GM23338 (cell line): Measurements from ENCODE around the gene ALOX15. TPM values are rescaled to one million over a fixed set of nuclear protein-coding genes. Genes with fewer than 3 reads are reported as not detected.

Experiments
- ATAC-seq: fragments of 200-7000 bp; cut with Tn5 transposase; 3 replicates; pipeline ENCODE4 v1.9.1; 2020
- DNase-seq: peaks from one replicate; pipeline ENCODE4 v3.0.0-alpha.2; 2015; ENCODE audit warnings: low spot score
- H2AFZ ChIP-seq: fragments of 200-600 bp; sonication (generic); 2 replicates; pipeline ENCODE4 v1.8.0; 2016; ENCODE audit warnings: antibody characterized with exemption, mild to moderate bottlenecking, moderate library complexity
- H3F3A ChIP-seq: fragments of 200-600 bp; sonication (generic); replicated peaks from 2 replicates; pipeline ENCODE4 v1.8.0; 2017; ENCODE audit warnings: antibody characterized with exemption, mixed run types, low read depth
- H3K27ac ChIP-seq: fragments of 200-600 bp; sonication (generic); 2 replicates; pipeline ENCODE4 v1.6.1; 2016; ENCODE audit warnings: low read depth
- H3K27me3 ChIP-seq: fragments of 200-600 bp; sonication (generic); 2 replicates; pipeline ENCODE4 v1.8.0; 2016; ENCODE audit warnings: mild to moderate bottlenecking, mixed run types, moderate library complexity; ENCODE audit not compliant: insufficient read depth
- H3K36me3 ChIP-seq: fragments of 200-600 bp; sonication (generic); 2 replicates; pipeline ENCODE4 v1.8.0; 2016; ENCODE audit warnings: mild to moderate bottlenecking; ENCODE audit not compliant: insufficient read depth
- H3K4me1 ChIP-seq: fragments of 200-600 bp; sonication (generic); 2 replicates; pipeline ENCODE4 v1.8.0; 2016; ENCODE audit warnings: mild to moderate bottlenecking, moderate library complexity; ENCODE audit not compliant: insufficient read depth
- H3K4me2 ChIP-seq: fragments of 200-600 bp; sonication (generic); 2 replicates; pipeline ENCODE4 v1.7.1; 2017; ENCODE audit warnings: mixed run types
- H3K4me3 ChIP-seq: fragments of 200-600 bp; sonication (generic); 2 replicates; pipeline ENCODE4 v1.6.1; 2016; ENCODE audit warnings: mixed run types
- H3K79me2 ChIP-seq: fragments of 200-600 bp; sonication (generic); replicated peaks from 2 replicates; pipeline ENCODE4 v1.8.0; 2017; ENCODE audit warnings: mild to moderate bottlenecking; ENCODE audit not compliant: insufficient read depth
- H3K9me2 ChIP-seq: fragments of 200-600 bp; sonication (generic); 2 replicates; pipeline ENCODE4 v1.8.0; 2017; ENCODE audit not compliant: insufficient read depth
- H4K20me1 ChIP-seq: fragments of 200-600 bp; sonication (generic); replicated peaks from 2 replicates; pipeline ENCODE4 v1.8.0; 2017; ENCODE audit warnings: mild to moderate bottlenecking; ENCODE audit not compliant: insufficient read depth
- H3K27ac Mint-ChIP-seq: 2 replicates; pipeline ENCODE4 v1.8.0; 2020; ENCODE audit warnings: inconsistent platforms, mild to moderate bottlenecking, moderate library complexity, mixed read lengths
- H3K27me3 Mint-ChIP-seq: 3 replicates; pipeline ENCODE4 v1.8.0; 2022; ENCODE audit warnings: low read depth, mild to moderate bottlenecking, moderate library complexity, mixed read lengths, inconsistent platforms; ENCODE audit not compliant: insufficient read depth, poor library complexity
- H3K36me3 Mint-ChIP-seq: 3 replicates; pipeline ENCODE4 v1.8.0; 2021; ENCODE audit warnings: low read depth, mild to moderate bottlenecking, inconsistent platforms, moderate library complexity, mixed read lengths
- H3K4me1 Mint-ChIP-seq: 3 replicates; pipeline ENCODE4 v1.8.0; 2020; ENCODE audit warnings: mild to moderate bottlenecking, inconsistent platforms, mixed read lengths
- H3K4me3 Mint-ChIP-seq: 3 replicates; pipeline ENCODE4 v1.8.0; 2021; ENCODE audit warnings: moderate library complexity, mild to moderate bottlenecking, inconsistent platforms, mixed read lengths
- H3K9me3 Mint-ChIP-seq: 3 replicates; pipeline ENCODE4 v1.8.0; 2020; ENCODE audit warnings: moderate library complexity, mild to moderate bottlenecking, inconsistent platforms, mixed read lengths
- CTCF ChIP-seq, 2 experiments: fragments of 200-600 bp in 1 of 2; sonication (generic) in 1 of 2; conservative IDR thresholded peaks; 2 replicates each; pipeline versions ENCODE4 v1.5.1 to v1.6.1; 2016 to 2017; ENCODE audit warnings: antibody characterized with exemption in 2 of 2, low read depth in 2 of 2, mild to moderate bottlenecking in 2 of 2, moderate library complexity in 1 of 2
- EZH2 ChIP-seq: fragments of 200-600 bp; sonication (generic); IDR thresholded peaks from one replicate; pipeline ENCODE4 v1.8.0; 2017; ENCODE audit warnings: antibody characterized with exemption, mild to moderate bottlenecking, low read depth; ENCODE audit not compliant: unreplicated experiment
- EZH2phosphoT487 ChIP-seq: fragments of 200-600 bp; sonication (generic); IDR thresholded peaks from one replicate; pipeline ENCODE4 v1.8.1; 2018; ENCODE audit warnings: antibody characterized with exemption; ENCODE audit not compliant: unreplicated experiment
- POLR2AphosphoS5 ChIP-seq: IDR thresholded peaks from 2 replicates; pipeline ENCODE4 v1.6.1; 2016; ENCODE audit warnings: antibody characterized with exemption, low read depth
- ZNF114 ChIP-seq: fragments of 250-450 bp; sonication (Bioruptor Pico); IDR thresholded peaks from 2 replicates; pipeline ENCODE4 v1.5.0; 2020; ENCODE audit warnings: mild to moderate bottlenecking, moderate library complexity
- ZNF331 ChIP-seq: fragments of 250-450 bp; sonication (Bioruptor Pico); IDR thresholded peaks from 2 replicates; pipeline ENCODE4 v1.5.0; 2020; ENCODE audit warnings: low read depth, mild to moderate bottlenecking, moderate library complexity
- polyA plus RNA-seq: library from polyadenylated mRNA; unstranded; fragments of >200 nt; fragmentation: Nextera tagmentation; extraction: Ambion mirVana; gene quantifications from 2 replicates; pipeline ENCODE4 v1.2.1, GENCODE V29; 2016
- total RNA-seq: library from RNA; depleted of rRNA; stranded (reverse); fragments of >200 nt; shearing (Covaris generic); gene quantifications from 2 replicates; pipeline ENCODE4 v1.2.3, GENCODE V29; 2014
- TF ChIP-seq, protein P1 (sequence below): IDR thresholded peaks from 2 replicates; pipeline ENCODE4 v1.6.1; 2016; ENCODE audit warnings: antibody characterized with exemption
- TF ChIP-seq, protein P2 (sequence below): IDR thresholded peaks from one replicate; pipeline ENCODE4 v1.6.1; 2018; ENCODE audit warnings: antibody characterized with exemption; ENCODE audit not compliant: unreplicated experiment

The ALOX15 gene
- total and polyA plus RNA-seq, 2 experiments from 2014 or later, result 1.2 to 1.4 TPM

- Histone ChIP-seq H3K4me3 (no peak overlapping the region), H3K27ac (no peak overlapping the region), H3K4me1 (peaks cover 10% of the 10 kb centered on the region), H3F3A (no peaks in the 10 kb centered on the region), H3K27me3 (peaks cover 42% of the 10 kb centered on the region), H3K9me2 (peaks cover 7% of the 10 kb centered on the region; the same call in 1 of the 2 replicates), H3K36me3 (no peaks in the 10 kb centered on the region), H3K79me2 (no peaks in the 10 kb centered on the region), H2AFZ (peak overlapping the region; percentile 83), H4K20me1 (no peaks in the 10 kb centered on the region), H3K4me2 (no peak overlapping the region)
- Mint-ChIP-seq H3K27ac (no peak overlapping the region), H3K4me3 (no peak overlapping the region), H3K4me1 (peaks cover 23% of the 10 kb centered on the region), H3K9me3 (peaks cover 3% of the 10 kb centered on the region; the same call in 1 of the 3 replicates), H3K36me3 (no peaks in the 10 kb centered on the region), H3K27me3 (peaks cover 49% of the 10 kb centered on the region)
- ATAC-seq (no peak), DNase-seq (no peak)
- TF ChIP-seq CTCF (conservative IDR thresholded peaks at IDR 0.05; ENCODE audit: low read depth in 2 of 2), result no peak
- no peak for TF ChIP-seq POLR2AphosphoS5
- no peak for TF ChIP-seq ZNF114
- TF ChIP-seq ZNF331 (CRISPR knock-in tag), result no peak
- TF ChIP-seq EZH2phosphoT487, result no peak
These were observed 4.2 kb upstream of the ALOX15 start for GRCh38 chr17:4645642-4646041.

DNA sequence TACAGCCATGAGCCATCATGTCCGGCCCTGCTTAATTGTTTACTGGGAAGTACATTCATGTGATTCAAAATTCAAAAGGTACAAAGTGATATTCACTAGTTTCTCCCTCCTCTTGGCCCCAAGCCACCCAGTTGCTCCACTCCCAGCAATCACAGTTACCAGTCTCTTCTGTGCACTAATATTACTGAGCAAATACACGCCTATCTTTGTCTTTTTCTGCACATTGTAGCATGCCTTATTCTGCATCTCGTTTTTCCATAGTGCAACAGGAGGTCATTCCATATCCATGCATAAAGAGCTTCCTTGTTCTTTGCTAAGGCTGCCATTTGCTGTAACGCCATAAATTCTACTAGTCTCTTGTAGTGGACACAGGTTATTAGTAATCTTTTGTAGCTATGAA, 2.2 kb upstream of the ALOX15 start:
- no peaks in the 10 kb centered on the region for H3K79me2 ChIP-seq
- DNase-seq (no peak), ATAC-seq (no peak)
- peaks cover 10% of the 10 kb centered on the region for H3K4me1 ChIP-seq
- Mint-ChIP-seq H3K4me1 (peaks cover 29% of the 10 kb centered on the region), H3K27me3 (peaks cover 59% of the 10 kb centered on the region), H3K9me3 (peaks cover 3% of the 10 kb centered on the region; the same call in 1 of the 3 replicates), H3K4me3 (no peak overlapping the region), H3K27ac (no peak overlapping the region), H3K36me3 (no peaks in the 10 kb centered on the region)
- no peaks in the 10 kb centered on the region for H3F3A ChIP-seq
- H3K4me2 ChIP-seq, result no peak overlapping the region
- TF ChIP-seq CTCF (conservative IDR thresholded peaks at IDR 0.05; ENCODE audit: low read depth in 2 of 2) (no peak), EZH2 (no peak), ZNF114 (no peak)
- TF ChIP-seq, protein P1, sequence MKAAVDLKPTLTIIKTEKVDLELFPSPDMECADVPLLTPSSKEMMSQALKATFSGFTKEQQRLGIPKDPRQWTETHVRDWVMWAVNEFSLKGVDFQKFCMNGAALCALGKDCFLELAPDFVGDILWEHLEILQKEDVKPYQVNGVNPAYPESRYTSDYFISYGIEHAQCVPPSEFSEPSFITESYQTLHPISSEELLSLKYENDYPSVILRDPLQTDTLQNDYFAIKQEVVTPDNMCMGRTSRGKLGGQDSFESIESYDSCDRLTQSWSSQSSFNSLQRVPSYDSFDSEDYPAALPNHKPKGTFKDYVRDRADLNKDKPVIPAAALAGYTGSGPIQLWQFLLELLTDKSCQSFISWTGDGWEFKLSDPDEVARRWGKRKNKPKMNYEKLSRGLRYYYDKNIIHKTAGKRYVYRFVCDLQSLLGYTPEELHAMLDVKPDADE, result no peak
- TF ChIP-seq, protein P2, sequence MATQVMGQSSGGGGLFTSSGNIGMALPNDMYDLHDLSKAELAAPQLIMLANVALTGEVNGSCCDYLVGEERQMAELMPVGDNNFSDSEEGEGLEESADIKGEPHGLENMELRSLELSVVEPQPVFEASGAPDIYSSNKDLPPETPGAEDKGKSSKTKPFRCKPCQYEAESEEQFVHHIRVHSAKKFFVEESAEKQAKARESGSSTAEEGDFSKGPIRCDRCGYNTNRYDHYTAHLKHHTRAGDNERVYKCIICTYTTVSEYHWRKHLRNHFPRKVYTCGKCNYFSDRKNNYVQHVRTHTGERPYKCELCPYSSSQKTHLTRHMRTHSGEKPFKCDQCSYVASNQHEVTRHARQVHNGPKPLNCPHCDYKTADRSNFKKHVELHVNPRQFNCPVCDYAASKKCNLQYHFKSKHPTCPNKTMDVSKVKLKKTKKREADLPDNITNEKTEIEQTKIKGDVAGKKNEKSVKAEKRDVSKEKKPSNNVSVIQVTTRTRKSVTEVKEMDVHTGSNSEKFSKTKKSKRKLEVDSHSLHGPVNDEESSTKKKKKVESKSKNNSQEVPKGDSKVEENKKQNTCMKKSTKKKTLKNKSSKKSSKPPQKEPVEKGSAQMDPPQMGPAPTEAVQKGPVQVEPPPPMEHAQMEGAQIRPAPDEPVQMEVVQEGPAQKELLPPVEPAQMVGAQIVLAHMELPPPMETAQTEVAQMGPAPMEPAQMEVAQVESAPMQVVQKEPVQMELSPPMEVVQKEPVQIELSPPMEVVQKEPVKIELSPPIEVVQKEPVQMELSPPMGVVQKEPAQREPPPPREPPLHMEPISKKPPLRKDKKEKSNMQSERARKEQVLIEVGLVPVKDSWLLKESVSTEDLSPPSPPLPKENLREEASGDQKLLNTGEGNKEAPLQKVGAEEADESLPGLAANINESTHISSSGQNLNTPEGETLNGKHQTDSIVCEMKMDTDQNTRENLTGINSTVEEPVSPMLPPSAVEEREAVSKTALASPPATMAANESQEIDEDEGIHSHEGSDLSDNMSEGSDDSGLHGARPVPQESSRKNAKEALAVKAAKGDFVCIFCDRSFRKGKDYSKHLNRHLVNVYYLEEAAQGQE, result no peak
- no peaks in the 10 kb centered on the region for H4K20me1 ChIP-seq
- H3K36me3 ChIP-seq, result no peaks in the 10 kb centered on the region
- peaks cover 56% of the 10 kb centered on the region for H3K27me3 ChIP-seq
- no peak overlapping the region for H3K4me3 ChIP-seq
- H2AFZ ChIP-seq, result no peak overlapping the region
- H3K27ac ChIP-seq, result no peak overlapping the region
- H3K9me2 ChIP-seq, result peaks cover 7% of the 10 kb centered on the region; the same call in 1 of the 2 replicates
